HG03159 (cell line): ENCODE measurements around the gene SAYSD1.
"Not testable (repeated sequence)": the region's sequence is repeated elsewhere in the genome, so short reads cannot be mapped to it uniquely, and the experiment has no call there.

Experiments used
- ATAC-seq: cut with Tn5 transposase; IDR thresholded peaks from one replicate; pipeline ENCODE4 v1.9.1; 2021; ENCODE audit warnings: mild to moderate bottlenecking, moderate library complexity; ENCODE audit not compliant: unreplicated experiment

The SAYSD1 gene, protein sequence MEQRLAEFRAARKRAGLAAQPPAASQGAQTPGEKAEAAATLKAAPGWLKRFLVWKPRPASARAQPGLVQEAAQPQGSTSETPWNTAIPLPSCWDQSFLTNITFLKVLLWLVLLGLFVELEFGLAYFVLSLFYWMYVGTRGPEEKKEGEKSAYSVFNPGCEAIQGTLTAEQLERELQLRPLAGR

DNA sequence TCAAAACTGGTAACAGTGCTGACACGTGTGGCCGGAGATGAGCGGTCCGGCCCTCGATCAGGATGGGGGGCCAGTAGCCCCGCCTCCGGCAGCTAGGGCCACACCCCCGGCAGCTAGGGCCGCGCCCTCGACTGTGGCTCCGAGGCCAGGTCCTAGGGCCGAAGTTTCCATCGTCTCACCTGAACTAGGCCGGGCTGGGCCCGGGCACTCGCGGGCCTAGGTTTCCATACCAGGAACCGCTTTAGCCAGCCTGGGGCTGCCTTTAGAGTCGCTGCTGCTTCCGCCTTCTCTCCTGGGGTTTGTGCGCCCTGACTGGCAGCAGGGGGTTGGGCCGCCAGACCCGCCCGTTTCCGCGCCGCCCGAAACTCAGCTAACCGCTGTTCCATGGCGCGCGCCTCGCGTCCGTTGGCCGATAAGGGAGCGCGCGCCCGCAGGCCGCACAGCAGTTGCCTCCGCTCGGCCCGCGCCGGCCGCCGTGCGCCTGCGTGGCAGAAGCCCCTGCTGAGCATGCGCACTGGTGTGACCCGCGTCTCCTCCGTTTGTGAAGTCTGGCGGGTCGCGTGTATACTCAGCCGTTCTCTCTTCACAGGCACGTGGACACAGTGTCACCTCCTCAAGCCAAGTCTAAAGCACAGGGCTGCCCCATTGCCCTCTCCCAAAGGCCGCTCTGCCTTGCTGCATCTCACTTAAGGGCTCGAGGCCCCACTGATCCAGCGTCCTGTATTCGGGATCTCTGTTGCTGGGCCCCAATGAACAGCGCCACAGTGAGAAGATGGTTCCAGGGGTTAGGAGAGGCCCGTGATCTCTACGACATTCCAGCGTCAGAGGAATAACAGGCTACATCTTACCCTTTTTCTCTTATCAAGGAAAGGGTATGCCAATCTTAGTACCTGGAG, at the start of gene SAYSD1:
SAYSD1 (minus strand) TSS at position 483 of the 896 bp plus-strand sequence; CDS start at position 386, 97 bp downstream.
- ATAC-seq = peak; percentile 89

DNA sequence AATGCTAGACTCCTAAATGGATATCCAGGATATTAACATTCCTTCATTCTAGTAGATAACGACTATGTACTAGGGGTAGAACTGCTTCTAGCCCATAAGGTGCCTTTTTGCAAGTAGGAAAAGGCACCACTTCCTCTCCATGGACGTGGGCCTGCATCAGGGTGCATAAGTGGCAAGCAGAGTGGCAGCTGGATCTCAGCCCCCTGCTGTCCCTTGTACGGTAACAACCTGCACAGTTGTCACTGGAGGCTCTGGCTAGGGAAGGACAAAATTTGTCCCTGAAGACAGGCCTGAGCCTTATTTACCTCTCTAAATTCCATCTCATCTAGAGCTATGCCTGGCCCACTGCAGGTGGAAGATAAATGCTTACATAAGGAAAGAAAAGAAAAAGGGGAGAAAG, 42.5 kb upstream of the SAYSD1 start:
- ATAC-seq = no peak

DNA sequence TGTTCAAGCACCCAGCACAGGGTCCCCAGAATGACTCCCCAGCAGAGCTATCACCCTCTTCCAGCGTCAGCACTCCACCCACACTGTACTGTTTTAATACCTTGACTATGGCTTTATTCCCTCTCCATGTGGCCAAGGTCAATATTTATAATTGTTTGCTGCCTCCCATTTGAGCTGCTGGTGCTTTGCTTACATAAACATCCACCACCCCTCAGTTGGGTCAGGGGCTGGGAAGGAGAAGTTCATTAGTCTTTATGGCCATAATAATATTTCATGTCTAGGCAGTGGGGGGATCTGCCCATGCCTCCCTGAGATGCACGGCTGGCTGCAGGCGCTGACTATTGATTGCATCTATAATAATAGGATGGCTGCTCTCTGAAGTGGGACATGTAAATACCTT, 41.8 kb upstream of the SAYSD1 start:
- ATAC-seq = no peak

- ATAC-seq = no peak
Measured at GRCh38 chr6:39154705-39155104, 39.7 kb upstream of the SAYSD1 start.

DNA sequence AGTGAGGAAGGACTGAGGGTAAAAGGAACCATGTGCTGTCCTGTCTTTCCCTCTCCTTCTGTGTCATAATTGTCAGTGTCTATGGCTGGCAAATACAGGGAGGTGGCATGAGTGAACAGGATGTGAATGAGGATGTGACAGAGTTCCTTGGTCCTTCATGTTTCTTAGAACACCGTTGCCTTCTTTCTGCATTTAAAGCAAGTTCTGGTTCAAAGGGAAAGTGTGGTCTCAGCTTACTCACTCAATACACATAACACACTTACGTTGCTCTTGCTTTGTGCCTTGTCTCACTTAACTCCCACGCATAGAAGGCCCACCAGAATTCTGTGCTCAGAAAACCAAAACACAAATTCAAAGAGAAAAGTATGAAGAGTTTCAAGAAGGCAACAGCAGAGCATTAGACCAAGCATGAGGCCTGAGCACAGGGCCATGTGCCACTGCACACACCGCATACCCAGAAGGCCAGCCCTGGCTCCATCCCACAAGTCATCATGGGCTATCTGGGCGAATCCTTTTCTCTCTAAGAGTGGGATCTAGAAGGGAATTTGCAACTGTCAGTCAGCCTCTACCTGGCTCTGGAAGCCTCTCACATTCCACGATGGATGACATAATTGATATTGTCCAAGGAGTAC, 38.9 kb upstream of the SAYSD1 start:
- no peak for ATAC-seq

- ATAC-seq = no peak
Measured at GRCh38 chr6:39152262-39152661, 37.3 kb upstream of the SAYSD1 start.

GRCh38 chr6:39151211-39151610, 36.2 kb upstream of the SAYSD1 start:
- no peak for ATAC-seq

GRCh38 chr6:39144481-39145173, 29.6 kb upstream of the SAYSD1 start:
- no peak for ATAC-seq

- no peak for ATAC-seq
Measured at GRCh38 chr6:39143238-39143930, 28.4 kb upstream of the SAYSD1 start.

- no peak for ATAC-seq
Measured at GRCh38 chr6:39140556-39141167, 25.7 kb upstream of the SAYSD1 start.

DNA sequence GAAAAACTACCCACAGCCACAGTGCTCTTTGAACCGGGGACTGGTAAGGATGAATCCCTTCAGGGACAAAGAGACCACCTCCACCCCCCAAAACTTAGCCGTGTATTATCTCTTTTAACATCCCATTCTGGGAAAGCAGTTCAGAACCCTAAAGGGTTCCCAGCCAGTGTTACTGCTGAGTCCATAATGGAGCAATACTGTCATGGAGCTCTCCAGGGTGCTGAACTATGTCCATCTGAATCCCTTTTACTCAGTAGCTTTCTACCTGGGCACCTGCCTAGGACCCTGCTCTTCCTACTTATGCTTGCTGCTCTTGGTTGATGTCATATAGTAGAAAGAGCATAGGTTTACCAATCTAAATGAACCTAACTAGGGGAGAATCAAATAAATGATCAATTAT, 22.3 kb upstream of the SAYSD1 start:
- ATAC-seq = no peak

DNA sequence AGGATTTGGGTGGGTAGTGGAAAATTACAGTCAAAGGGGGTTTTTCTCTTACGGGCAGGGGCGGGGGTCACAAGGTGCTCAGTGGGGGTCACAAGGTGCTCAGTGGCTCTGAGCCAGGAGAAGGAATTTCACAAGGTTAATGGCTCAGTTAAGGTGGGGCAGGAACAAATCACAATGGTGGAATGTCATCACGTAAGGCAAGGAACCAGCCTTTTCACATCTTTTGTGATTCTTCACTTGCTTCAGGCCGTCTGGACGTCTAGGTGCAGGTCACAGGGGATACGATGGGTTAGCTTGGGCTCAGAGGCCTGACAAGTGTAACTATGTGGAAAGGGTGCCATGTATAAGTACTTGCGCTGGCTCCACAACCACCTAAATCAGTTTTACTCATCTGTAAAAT, 21.2 kb upstream of the SAYSD1 start:
- not testable (repeated sequence) for ATAC-seq

- not testable (repeated sequence) for ATAC-seq
Measured at GRCh38 chr6:39134761-39135160, 19.8 kb upstream of the SAYSD1 start.

DNA sequence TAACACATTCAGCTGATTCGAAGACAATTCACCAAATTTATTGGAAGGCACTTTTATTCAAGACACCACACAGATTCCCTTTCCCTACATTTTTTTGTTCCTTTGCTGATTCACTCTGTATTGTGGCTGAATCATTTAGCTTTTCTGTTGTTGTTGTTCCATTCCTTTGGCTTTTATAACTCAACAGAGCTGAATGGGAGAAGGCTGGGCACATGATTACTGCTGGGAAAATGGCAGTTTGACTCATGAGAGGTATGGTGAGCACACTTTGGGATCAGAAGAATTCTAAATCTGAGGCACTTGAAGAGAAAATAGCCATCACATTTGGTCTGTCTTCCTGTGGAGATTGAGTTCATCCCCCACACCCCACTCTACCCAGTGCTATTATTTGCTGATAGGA, 15.7 kb upstream of the SAYSD1 start:
- no peak for ATAC-seq

GRCh38 chr6:39128832-39129231, 13.8 kb upstream of the SAYSD1 start:
- no peak for ATAC-seq

GRCh38 chr6:39128106-39128505, 13.1 kb upstream of the SAYSD1 start:
- ATAC-seq = no peak

- no peak for ATAC-seq
Measured at GRCh38 chr6:39124114-39124513, 9.1 kb upstream of the SAYSD1 start.

- ATAC-seq = no peak
Measured at GRCh38 chr6:39118921-39119320, 3.9 kb upstream of the SAYSD1 start.

DNA sequence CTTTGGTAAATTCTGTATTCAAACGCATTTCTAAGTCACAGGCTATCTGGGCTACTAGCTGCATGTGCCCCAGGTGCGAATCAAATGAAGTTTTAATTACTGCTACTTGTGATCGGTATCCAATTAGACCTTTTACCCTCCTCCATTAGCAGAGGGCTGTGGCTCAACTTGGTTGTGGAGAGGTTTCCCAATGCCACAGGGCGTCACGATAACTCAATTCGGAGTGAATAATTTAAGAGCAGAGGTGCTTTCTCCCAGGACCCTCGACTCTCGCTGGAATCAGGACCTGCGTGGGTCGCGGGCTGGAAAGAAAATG, 640 bp downstream of the SAYSD1 start:
- ATAC-seq = peak; percentile 3

- ATAC-seq = no peak
Measured at GRCh38 chr6:39113788-39114187, 1.2 kb downstream of the SAYSD1 start.
